Measurements from ENCODE around the gene CCDC81.

- TF ChIP-seq CTCF (IDR thresholded peaks at IDR 0.05) (no peak), POLR2AphosphoS5 (IDR thresholded peaks at IDR 0.05; ENCODE audit: low read depth, low read length) (no peak)
Measured at GRCh38 chr11:86341382-86341781, 33.3 kb upstream of the CCDC81 start.
